HFFc6 (cell line): ENCODE results near the gene TUBB4B. TPM values are rescaled to one million over a fixed set of nuclear protein-coding genes. Genes with fewer than 3 reads are reported as not detected.
A peak's percentile ranks its signal among the peaks of the same experiment; 100 is the strongest.
"Not testable (repeated sequence)": the region's sequence is repeated elsewhere in the genome, so short reads cannot be mapped to it uniquely, and the experiment has no call there.

Source experiments
- DNase-seq: peaks from one replicate; pipeline ENCODE4 v3.0.0-alpha.2; 2018
- H3K27ac Mint-ChIP-seq: 2 replicates; pipeline ENCODE4 v1.8.0; 2020; ENCODE audit warnings: mild to moderate bottlenecking, mixed read lengths
- H3K27me3 Mint-ChIP-seq: 2 replicates; pipeline ENCODE4 v1.8.0; 2021; ENCODE audit warnings: mild to moderate bottlenecking, moderate library complexity, mixed read lengths; ENCODE audit not compliant: insufficient read depth
- H3K36me3 Mint-ChIP-seq: 2 replicates; pipeline ENCODE4 v1.8.0; 2021; ENCODE audit warnings: low read depth, mixed read lengths
- H3K4me1 Mint-ChIP-seq: 2 replicates; pipeline ENCODE4 v1.8.0; 2020; ENCODE audit warnings: low read depth, mixed read lengths
- H3K4me3 Mint-ChIP-seq: 2 replicates; pipeline ENCODE4 v1.8.0; 2020; ENCODE audit warnings: mild to moderate bottlenecking, moderate library complexity, mixed read lengths
- H3K9me3 Mint-ChIP-seq: 2 replicates; pipeline ENCODE4 v1.8.0; 2020; ENCODE audit warnings: mild to moderate bottlenecking, mixed read lengths
- total RNA-seq, 6 experiments: library from RNA; stranded (reverse); fragmentation: NEBNext Ultra II Directional; extraction: Animal tissue kit (Norgen Biotek cat#: 25700); gene quantifications; 2 replicates in 1 of 6; 3 replicates in 5 of 6; pipeline ENCODE4 v1.2.3, GENCODE V29; 2021
- TF ChIP-seq, protein P1 (sequence below): fragments of 200-600 bp; sonication (generic); IDR thresholded peaks from 2 replicates; pipeline ENCODE4 v1.5.0; 2021; ENCODE audit warnings: antibody characterized with exemption, mild to moderate bottlenecking

TUBB4B gene
- total RNA-seq, 6 experiments from 2014 or later, result 415 to 760 (median 681) TPM

DNA sequence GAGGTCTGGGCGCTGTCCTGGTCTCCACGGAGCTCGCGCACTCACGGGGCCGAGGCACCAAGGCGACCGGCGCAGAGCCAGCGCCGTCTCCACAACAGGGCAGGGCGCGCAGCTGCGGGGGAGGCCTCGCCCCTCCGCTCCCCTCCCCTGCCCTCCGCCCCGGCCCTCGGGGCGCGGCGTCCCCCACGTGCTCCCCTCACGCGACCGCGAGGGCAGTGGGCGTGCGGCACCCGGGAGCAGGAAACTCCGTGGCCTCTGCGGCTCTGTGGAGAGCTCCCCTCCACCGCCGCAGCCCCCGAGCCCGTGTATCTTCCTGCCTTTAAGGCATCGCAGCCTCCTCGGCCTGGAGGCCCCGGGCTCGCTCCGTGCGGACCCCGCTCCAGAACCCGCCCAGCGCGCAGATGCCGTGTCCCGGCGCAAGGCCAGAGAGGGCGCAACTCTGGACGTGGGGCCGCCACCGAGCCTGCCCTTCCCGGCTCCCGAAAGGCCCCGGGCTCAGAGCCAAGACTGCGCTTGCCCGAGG lies 708 bp upstream of the TUBB4B start:
- Mint-ChIP-seq H3K4me3 (peak overlapping the region; percentile 92), H3K4me1 (peaks cover 31% of the 10 kb centered on the region), H3K27ac (peak overlapping the region; percentile 93), H3K36me3 (peaks cover 21% of the 10 kb centered on the region), H3K27me3 (peaks cover 21% of the 10 kb centered on the region), H3K9me3 (peaks cover 11% of the 10 kb centered on the region)
- TF ChIP-seq, protein P1, sequence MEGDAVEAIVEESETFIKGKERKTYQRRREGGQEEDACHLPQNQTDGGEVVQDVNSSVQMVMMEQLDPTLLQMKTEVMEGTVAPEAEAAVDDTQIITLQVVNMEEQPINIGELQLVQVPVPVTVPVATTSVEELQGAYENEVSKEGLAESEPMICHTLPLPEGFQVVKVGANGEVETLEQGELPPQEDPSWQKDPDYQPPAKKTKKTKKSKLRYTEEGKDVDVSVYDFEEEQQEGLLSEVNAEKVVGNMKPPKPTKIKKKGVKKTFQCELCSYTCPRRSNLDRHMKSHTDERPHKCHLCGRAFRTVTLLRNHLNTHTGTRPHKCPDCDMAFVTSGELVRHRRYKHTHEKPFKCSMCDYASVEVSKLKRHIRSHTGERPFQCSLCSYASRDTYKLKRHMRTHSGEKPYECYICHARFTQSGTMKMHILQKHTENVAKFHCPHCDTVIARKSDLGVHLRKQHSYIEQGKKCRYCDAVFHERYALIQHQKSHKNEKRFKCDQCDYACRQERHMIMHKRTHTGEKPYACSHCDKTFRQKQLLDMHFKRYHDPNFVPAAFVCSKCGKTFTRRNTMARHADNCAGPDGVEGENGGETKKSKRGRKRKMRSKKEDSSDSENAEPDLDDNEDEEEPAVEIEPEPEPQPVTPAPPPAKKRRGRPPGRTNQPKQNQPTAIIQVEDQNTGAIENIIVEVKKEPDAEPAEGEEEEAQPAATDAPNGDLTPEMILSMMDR, result peak; percentile 33; the same call in 1 of the 2 replicates
- DNase-seq, result peak; percentile 56

DNA sequence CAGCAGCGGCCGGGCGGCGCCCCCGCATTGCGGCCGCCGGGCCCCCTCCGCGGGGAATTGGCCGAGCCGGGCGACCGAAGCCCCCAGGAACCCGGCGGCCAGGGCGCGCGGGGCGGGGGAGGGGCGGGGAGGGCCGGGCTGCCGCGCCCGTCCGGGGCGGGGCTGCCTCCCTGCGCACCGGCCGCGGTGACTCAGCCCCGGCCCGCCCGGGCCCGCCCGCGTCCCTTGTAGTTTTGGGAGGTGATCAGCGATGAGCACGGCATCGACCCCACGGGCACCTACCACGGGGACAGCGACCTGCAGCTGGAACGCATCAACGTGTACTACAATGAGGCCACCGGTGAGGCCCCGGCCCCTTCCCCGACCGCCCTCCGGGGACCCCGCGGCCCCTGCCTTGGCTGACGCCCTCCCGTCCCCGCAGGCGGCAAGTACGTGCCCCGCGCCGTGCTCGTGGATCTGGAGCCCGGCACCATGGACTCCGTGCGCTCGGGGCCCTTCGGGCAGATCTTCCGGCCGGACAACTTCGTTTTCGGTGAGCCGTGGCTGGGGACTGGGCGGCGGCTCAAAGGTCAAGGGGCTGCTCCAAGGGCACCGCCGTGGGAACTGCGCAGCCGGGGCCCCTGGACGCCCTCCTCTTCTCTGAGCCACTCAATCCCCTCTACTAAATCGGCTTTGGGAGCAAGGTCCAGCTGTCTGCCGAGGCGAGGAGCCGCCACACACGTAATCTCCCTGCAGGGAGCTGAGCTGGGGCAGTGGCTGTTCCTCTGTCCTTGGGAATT lies 592 bp downstream of the TUBB4B start:
- H3K36me3 Mint-ChIP-seq, result peaks cover 21% of the 10 kb centered on the region
- H3K27me3 Mint-ChIP-seq, result peaks cover 21% of the 10 kb centered on the region
- peaks cover 31% of the 10 kb centered on the region for H3K4me1 Mint-ChIP-seq
- TF ChIP-seq, protein P1, result no peak
- peak; percentile 28 for DNase-seq
- peak overlapping the region; percentile 94 for H3K4me3 Mint-ChIP-seq
- H3K9me3 Mint-ChIP-seq, result peaks cover 11% of the 10 kb centered on the region
- peak overlapping the region; percentile 89 for H3K27ac Mint-ChIP-seq

DNA sequence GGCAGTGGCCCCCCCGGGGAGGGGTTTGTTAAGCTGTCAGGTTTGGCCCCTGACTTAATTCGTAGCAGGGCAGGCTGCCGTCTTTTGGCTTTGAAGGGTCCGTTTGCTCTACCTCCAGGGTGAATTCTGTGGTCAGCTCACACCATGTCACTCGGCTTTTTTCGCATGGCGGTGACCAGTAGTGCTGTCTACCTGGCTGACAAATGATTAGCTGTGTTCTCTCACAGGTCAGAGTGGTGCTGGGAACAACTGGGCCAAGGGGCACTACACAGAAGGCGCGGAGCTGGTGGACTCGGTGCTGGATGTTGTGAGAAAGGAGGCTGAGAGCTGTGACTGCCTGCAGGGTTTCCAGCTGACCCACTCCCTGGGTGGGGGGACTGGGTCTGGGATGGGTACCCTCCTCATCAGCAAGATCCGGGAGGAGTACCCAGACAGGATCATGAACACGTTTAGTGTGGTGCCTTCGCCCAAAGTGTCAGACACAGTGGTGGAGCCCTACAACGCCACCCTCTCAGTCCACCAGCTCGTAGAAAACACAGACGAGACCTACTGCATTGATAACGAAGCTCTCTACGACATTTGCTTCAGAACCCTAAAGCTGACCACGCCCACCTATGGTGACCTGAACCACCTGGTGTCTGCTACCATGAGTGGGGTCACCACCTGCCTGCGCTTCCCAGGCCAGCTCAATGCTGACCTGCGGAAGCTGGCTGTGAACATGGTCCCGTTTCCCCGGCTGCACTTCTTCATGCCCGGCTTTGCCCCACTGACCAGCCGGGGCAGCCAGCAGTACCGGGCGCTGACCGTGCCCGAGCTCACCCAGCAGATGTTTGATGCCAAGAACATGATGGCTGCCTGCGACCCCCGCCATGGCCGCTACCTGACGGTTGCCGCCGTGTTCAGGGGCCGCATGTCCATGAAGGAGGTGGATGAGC lies 1.4 kb downstream of the TUBB4B start:
- DNase-seq, result no peak
- Mint-ChIP-seq H3K36me3 (peaks cover 21% of the 10 kb centered on the region), H3K9me3 (peaks cover 11% of the 10 kb centered on the region), H3K4me1 (peaks cover 31% of the 10 kb centered on the region), H3K27me3 (peaks cover 24% of the 10 kb centered on the region), H3K4me3 (peak overlapping the region; percentile 94), H3K27ac (peak overlapping the region; percentile 89)
- TF ChIP-seq, protein P1, result no peak

DNA sequence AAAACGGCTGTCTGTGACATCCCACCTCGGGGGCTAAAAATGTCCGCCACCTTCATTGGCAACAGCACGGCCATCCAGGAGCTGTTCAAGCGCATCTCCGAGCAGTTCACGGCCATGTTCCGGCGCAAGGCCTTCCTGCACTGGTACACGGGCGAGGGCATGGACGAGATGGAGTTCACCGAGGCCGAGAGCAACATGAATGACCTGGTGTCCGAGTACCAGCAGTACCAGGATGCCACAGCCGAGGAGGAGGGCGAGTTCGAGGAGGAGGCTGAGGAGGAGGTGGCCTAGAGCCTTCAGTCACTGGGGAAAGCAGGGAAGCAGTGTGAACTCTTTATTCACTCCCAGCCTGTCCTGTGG lies 2.2 kb downstream of the TUBB4B start:
- Mint-ChIP-seq H3K27me3 (peaks cover 24% of the 10 kb centered on the region), H3K9me3 (peaks cover 11% of the 10 kb centered on the region), H3K27ac (peak overlapping the region; percentile 52), H3K36me3 (peaks cover 21% of the 10 kb centered on the region), H3K4me3 (peak overlapping the region; percentile 94), H3K4me1 (peaks cover 31% of the 10 kb centered on the region)
- DNase-seq, result not testable (repeated sequence)

DNA sequence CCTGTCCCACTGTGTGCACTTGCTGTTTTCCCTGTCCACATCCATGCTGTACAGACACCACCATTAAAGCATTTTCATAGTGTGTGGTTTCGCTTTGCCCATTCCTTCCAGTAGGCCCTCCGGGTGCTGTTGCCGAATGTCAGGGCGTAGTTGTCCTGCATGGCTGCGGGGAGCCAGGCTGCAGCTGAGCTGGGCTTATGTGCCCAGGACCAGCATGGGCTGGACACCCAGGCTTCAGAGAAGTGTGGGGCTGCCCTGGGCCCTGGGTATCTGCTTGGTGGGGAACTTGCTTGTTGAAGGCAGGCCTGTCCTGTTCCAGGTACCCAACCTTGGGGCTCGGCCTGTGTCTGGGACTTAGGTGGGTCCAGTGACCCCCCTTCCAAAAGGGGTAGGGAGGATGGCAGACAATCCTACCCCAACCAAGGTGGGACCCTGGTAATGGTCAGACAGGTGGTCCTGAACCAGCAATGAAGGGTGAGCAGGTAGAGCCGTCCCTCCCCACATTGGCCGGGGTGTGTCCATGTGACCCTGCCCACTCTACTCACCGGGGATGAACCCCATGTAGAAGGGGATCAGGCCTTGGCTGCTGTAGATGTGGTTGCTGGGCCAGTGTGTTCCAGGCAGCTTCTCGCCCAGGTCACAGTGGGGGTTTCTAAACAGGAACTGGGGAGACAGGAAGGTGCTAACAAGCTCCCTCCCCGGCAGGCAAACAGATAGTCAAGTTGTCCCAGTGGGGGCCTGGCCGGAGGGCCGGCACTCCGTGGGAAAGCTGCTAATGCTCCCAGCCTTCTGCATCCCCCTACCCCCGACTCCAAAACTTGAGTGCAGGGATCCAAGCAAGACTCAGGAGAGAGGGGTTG lies 2.8 kb downstream of the TUBB4B start:
- peak; percentile 34 for DNase-seq
- TF ChIP-seq, protein P1, result peak; percentile 49
- Mint-ChIP-seq H3K27me3 (peaks cover 24% of the 10 kb centered on the region), H3K9me3 (peaks cover 11% of the 10 kb centered on the region), H3K36me3 (peaks cover 21% of the 10 kb centered on the region), H3K4me1 (peaks cover 29% of the 10 kb centered on the region), H3K4me3 (peak overlapping the region; percentile 94), H3K27ac (peak overlapping the region; percentile 52)
